H1 (cell line): ENCODE data around the gene TGFB1I1. TPM values are rescaled to one million over a fixed set of nuclear protein-coding genes. Genes with fewer than 3 reads are reported as not detected.

Experiments
- ATF2 ChIP-seq: IDR thresholded peaks from 2 replicates; pipeline ENCODE4 v1.6.1; 2012; ENCODE audit warnings: low read length, inconsistent platforms
- CTBP2 ChIP-seq: IDR thresholded peaks from 2 replicates; pipeline ENCODE4 v1.7.0; 2011; ENCODE audit warnings: borderline replicate concordance, mild to moderate bottlenecking, moderate library complexity, mixed read lengths, low read length; ENCODE audit not compliant: insufficient read depth, insufficient read length
- CTCF ChIP-seq, 3 experiments: IDR thresholded peaks; 1 replicate in 2 of 3; 2 replicates in 1 of 3; pipeline versions ENCODE4 v1.5.1 to v1.6.1; 2011; ENCODE audit warnings: low read length in 3 of 3, mild to moderate bottlenecking in 3 of 3, inconsistent platforms in 2 of 3, low read depth in 1 of 3, moderate library complexity in 1 of 3; ENCODE audit not compliant: insufficient read depth in 1 of 3; ENCODE audit errors: control extremely low read depth in 1 of 3
- KDM4A ChIP-seq: IDR thresholded peaks from one replicate; pipeline ENCODE4 v1.7.1; 2012; ENCODE audit warnings: low read depth, mild to moderate bottlenecking, moderate library complexity, low read length, inconsistent platforms; ENCODE audit not compliant: severe bottlenecking
- RAD21 ChIP-seq, 2 experiments: IDR thresholded peaks in 1 of 2; conservative IDR thresholded peaks in 1 of 2; 2 replicates each; pipeline ENCODE4 v1.6.1; 2011; ENCODE audit warnings: low read depth in 2 of 2, low read length in 2 of 2, improper control_type of control experiment in 1 of 2, inconsistent platforms in 1 of 2, mild to moderate bottlenecking in 1 of 2, moderate library complexity in 1 of 2
- RNF2 ChIP-seq: fragments of 200-900, 300-1000 bp; sonication (generic); IDR thresholded peaks from 2 replicates; pipeline ENCODE4 v1.7.1; 2016; ENCODE audit warnings: borderline replicate concordance, low read depth, mild to moderate bottlenecking, antibody characterized with exemption, low read length; ENCODE audit not compliant: poor library complexity, severe bottlenecking; ENCODE audit errors: missing control alignments
- polyA plus RNA-seq, 7 experiments: library from polyadenylated mRNA; depleted of rRNA in 3 of 7; stranded (reverse) in 5 of 7; unstranded in 2 of 7; fragments of >200 nt in 5 of 7; fragments of 200-250 nt in 2 of 7; gene quantifications; 1 replicate in 5 of 7; 2 replicates in 1 of 7; 4 replicates in 1 of 7; pipeline versions ENCODE4 v1.2.1 to v1.2.3, GENCODE V29; 2011 to 2013; ENCODE audit warnings: missing spikeins in 2 of 7, mixed read lengths in 2 of 7
- total RNA-seq: library from RNA; stranded (reverse); fragmentation: NEBNext Ultra II Directional; extraction: Animal tissue kit (Norgen Biotek cat#: 25700); gene quantifications from 2 replicates; pipeline ENCODE4 v1.2.1, GENCODE V29; 2021
- TF ChIP-seq, protein P1 (sequence below): IDR thresholded peaks from 2 replicates; pipeline ENCODE4 v1.6.1; 2012; ENCODE audit warnings: inconsistent platforms

TGFB1I1 gene
- total and polyA plus RNA-seq, 2 of the 8 experiments (the other 6 are each of a cell fraction or from before 2014, with no cell fraction given): 5.6 to 5.8 TPM

DNA sequence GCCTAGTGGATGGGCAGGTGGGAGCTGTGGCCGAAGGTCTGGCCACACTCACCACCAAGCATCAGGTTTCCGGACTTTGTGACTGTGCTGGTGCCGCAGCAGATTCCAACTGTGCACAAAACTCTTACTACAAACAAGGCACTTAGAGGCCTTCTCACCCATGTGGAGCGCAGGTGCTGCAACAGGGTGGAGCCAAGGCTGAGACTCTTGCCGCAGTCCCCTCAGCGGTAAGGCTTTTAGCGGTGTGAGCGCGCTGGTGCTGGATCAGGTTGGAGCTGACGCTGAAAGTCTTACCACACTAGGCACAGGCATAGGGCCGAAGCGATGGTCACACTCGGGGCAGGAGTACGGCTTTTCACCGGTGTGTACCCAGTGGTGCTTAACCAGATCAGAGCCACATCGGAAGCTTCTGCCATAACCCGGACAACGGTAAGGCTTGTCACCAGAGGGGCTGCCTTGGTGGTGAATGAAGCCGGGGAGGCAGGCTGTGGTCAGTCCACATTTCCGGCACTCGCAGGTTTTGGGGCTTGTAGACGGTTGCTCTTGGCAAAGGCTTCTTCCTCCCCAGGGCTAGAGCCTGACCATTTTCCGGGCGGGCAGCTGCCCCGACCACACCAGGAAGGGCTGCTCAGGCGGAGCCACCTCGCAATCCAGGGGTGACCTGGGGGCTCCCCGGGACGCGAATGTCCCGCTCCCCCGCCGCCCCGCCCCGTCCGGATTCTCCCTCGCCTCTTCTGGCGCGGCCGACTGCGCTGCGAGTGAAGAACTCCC, 13.7 kb upstream of the TGFB1I1 start (continued):
- TF ChIP-seq KDM4A: no peak
- TF ChIP-seq CTBP2: no peak
- TF ChIP-seq CTCF (IDR thresholded peaks at IDR 0.05; ENCODE audit: control extremely low read depth in 1 of 3, insufficient read depth in 1 of 3, low read depth in 1 of 3, low read length in 3 of 3): 0 out of 4 replicates have a peak, but pooled peaks of 1 of the 3 experiments have one; percentile 25
- TF ChIP-seq RNF2: no peak
- TF ChIP-seq ATF2: no peak
- peak in 1 of 2 experiments; percentile 14; a peak in 1 of 4 replicates for TF ChIP-seq RAD21 (IDR thresholded peaks at IDR 0.05 in 1 of 2, conservative IDR thresholded peaks at IDR 0.05 in 1 of 2; ENCODE audit: low read depth in 2 of 2, low read length in 2 of 2)
- TF ChIP-seq, protein P1, sequence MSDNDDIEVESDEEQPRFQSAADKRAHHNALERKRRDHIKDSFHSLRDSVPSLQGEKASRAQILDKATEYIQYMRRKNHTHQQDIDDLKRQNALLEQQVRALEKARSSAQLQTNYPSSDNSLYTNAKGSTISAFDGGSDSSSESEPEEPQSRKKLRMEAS: peak; percentile 46; the same call in 1 of the 2 replicates
